H1 (cell line): ENCODE data around the gene RHBG. TPM values are rescaled to one million over a fixed set of nuclear protein-coding genes. Genes with fewer than 3 reads are reported as not detected.

ENCODE experiments used
- CTCF ChIA-PET: fragments of 300-600 bp; sonication (Branson Sonifier 250); formaldehyde crosslinking; loops from one replicate; lab custom pipeline; 2021; ENCODE audit not compliant: partially characterized antibody; lab: Charles Lee
- POLR2A ChIA-PET: fragments of 300-600 bp; sonication (Branson Sonifier 250); formaldehyde crosslinking; loops from one replicate; lab custom pipeline; 2021; ENCODE audit warnings: inconsistent platforms; ENCODE audit not compliant: partially characterized antibody; lab: Charles Lee
- DNase-seq, 2 experiments: peaks; one replicate each; pipeline versions ENCODE4 v3.0.0 to v3.0.0-alpha.2; 2010 to 2022; ENCODE audit warnings: low spot score in 2 of 2, low read depth in 1 of 2, mixed read lengths in 1 of 2
- FAIRE-seq: peaks from 2 replicates; lab custom pipeline; 2011; peaks lifted over from hg19 to GRCh38; lab: Jason Lieb, UNC
- H2AFZ ChIP-seq: 2 replicates; pipeline ENCODE4 v1.8.1; 2012; ENCODE audit warnings: low read length, inconsistent platforms
- H2AK5ac ChIP-seq: 2 replicates; pipeline ENCODE4 v1.6.1; 2013; ENCODE audit warnings: low read depth, low read length
- H2BK120ac ChIP-seq: replicated peaks from 2 replicates; pipeline ENCODE3; 2013; ENCODE audit warnings: low read depth, low read length, inconsistent platforms
- H2BK12ac ChIP-seq: 2 replicates; pipeline ENCODE4 v1.6.1; 2013; ENCODE audit warnings: low read depth, low read length
- H2BK15ac ChIP-seq: 2 replicates; pipeline ENCODE4 v1.6.1; 2013; ENCODE audit warnings: low read length
- H2BK20ac ChIP-seq: 2 replicates; pipeline ENCODE4 v1.6.1; 2013; ENCODE audit warnings: low read length
- H2BK5ac ChIP-seq: 2 replicates; pipeline ENCODE4 v1.6.1; 2013; ENCODE audit warnings: low read depth, low read length
- H3K14ac ChIP-seq: 2 replicates; pipeline ENCODE4 v1.6.1; 2013; ENCODE audit warnings: inconsistent platforms; ENCODE audit not compliant: insufficient read length
- H3K18ac ChIP-seq: 2 replicates; pipeline ENCODE4 v1.6.1; 2013; ENCODE audit warnings: low read length; ENCODE audit errors: extremely low read depth
- H3K23ac ChIP-seq: 2 replicates; pipeline ENCODE4 v1.6.1; 2013; ENCODE audit warnings: inconsistent platforms; ENCODE audit not compliant: insufficient read length
- H3K23me2 ChIP-seq: 2 replicates; pipeline ENCODE4 v1.6.1; 2013; ENCODE audit warnings: low read depth, low read length
- H3K27ac ChIP-seq: 2 replicates; pipeline ENCODE4 v1.6.1; 2011; ENCODE audit warnings: low read depth, low read length, inconsistent platforms
- H3K27me3 ChIP-seq, 4 experiments: replicated peaks in 1 of 4; 1 replicate in 1 of 4; 2 replicates in 3 of 4; pipeline versions ENCODE4 v1.6.1 to v1.8.1; 2011 to 2013; ENCODE audit warnings: low read length in 3 of 4, mild to moderate bottlenecking in 3 of 4, inconsistent platforms in 2 of 4, mixed read lengths in 2 of 4, moderate library complexity in 1 of 4; ENCODE audit not compliant: control insufficient read depth in 3 of 4, insufficient read depth in 3 of 4; ENCODE audit errors: extremely low read depth in 1 of 4
- H3K36me3 ChIP-seq, 4 experiments: 2 replicates each; pipeline versions ENCODE4 v1.6.1 to v1.8.1; 2011 to 2013; ENCODE audit warnings: mild to moderate bottlenecking in 4 of 4, low read length in 3 of 4, moderate library complexity in 2 of 4, control low read depth in 1 of 4, inconsistent platforms in 1 of 4; ENCODE audit not compliant: insufficient read depth in 4 of 4, control insufficient read depth in 2 of 4
- H3K4ac ChIP-seq: replicated peaks from 2 replicates; pipeline ENCODE3; 2013; ENCODE audit warnings: low read length, low read depth, mixed read lengths, inconsistent platforms; ENCODE audit not compliant: insufficient read length
- H3K4me1 ChIP-seq, 4 experiments: replicated peaks in 1 of 4; 1 replicate in 1 of 4; 2 replicates in 3 of 4; pipeline versions ENCODE4 v1.6.1 to v1.8.1; 2011 to 2013; ENCODE audit warnings: low read length in 3 of 4, inconsistent platforms in 2 of 4, mixed read lengths in 1 of 4; ENCODE audit not compliant: insufficient read depth in 4 of 4, control insufficient read depth in 3 of 4
- H3K4me2 ChIP-seq, 2 experiments: 2 replicates each; pipeline versions ENCODE4 v1.6.1 to v1.8.1; 2011 to 2013; ENCODE audit warnings: low read depth in 2 of 2, low read length in 2 of 2, control low read depth in 1 of 2, inconsistent platforms in 1 of 2, mild to moderate bottlenecking in 1 of 2; ENCODE audit not compliant: insufficient read depth in 1 of 2
- H3K4me3 ChIP-seq, 4 experiments: fragments of 200-600, 300-600 bp in 1 of 4; sonication (generic), shearing (Covaris generic), sonication (Bioruptor Twin) in 1 of 4; 2 replicates each; pipeline versions ENCODE4 v1.5.1 to v1.8.1; 2011 to 2016; ENCODE audit warnings: low read length in 4 of 4, low read depth in 3 of 4, control low read depth in 2 of 4, inconsistent platforms in 2 of 4, mild to moderate bottlenecking in 2 of 4, mixed read lengths in 1 of 4, moderate library complexity in 1 of 4; ENCODE audit not compliant: insufficient read depth in 2 of 4; ENCODE audit errors: extremely low read depth in 1 of 4
- H3K56ac ChIP-seq: replicated peaks from 2 replicates; pipeline ENCODE3; 2013; ENCODE audit warnings: low read depth, mild to moderate bottlenecking, mixed read lengths, low read length, inconsistent platforms; ENCODE audit not compliant: insufficient read length
- H3K79me1 ChIP-seq: 2 replicates; pipeline ENCODE4 v1.6.1; 2013; ENCODE audit warnings: low read depth, low read length, control low read depth
- H3K79me2 ChIP-seq, 2 experiments: 2 replicates each; pipeline versions ENCODE4 v1.6.1 to v1.8.1; 2012 to 2013; ENCODE audit warnings: low read length in 2 of 2, mild to moderate bottlenecking in 2 of 2, inconsistent platforms in 1 of 2; ENCODE audit not compliant: insufficient read depth in 2 of 2, control insufficient read depth in 1 of 2
- H3K9ac ChIP-seq, 4 experiments: replicated peaks in 1 of 4; 1 replicate in 1 of 4; 2 replicates in 3 of 4; pipeline versions ENCODE4 v1.6.1 to v1.8.1; 2011 to 2013; ENCODE audit warnings: low read depth in 3 of 4, low read length in 3 of 4, control low read depth in 2 of 4, mild to moderate bottlenecking in 2 of 4, moderate library complexity in 2 of 4, inconsistent platforms in 1 of 4; ENCODE audit errors: extremely low read depth in 1 of 4
- H3K9me3 ChIP-seq, 2 experiments: 2 replicates each; pipeline versions ENCODE4 v1.6.1 to v1.8.1; 2012 to 2013; ENCODE audit warnings: mild to moderate bottlenecking in 2 of 2, moderate library complexity in 2 of 2, control low read depth in 1 of 2, inconsistent platforms in 1 of 2, low read depth in 1 of 2, low read length in 1 of 2, mixed read lengths in 1 of 2; ENCODE audit not compliant: insufficient read depth in 2 of 2
- H4K20me1 ChIP-seq, 2 experiments: replicated peaks in 1 of 2; 2 replicates each; pipeline versions ENCODE3 to v1.8.1; 2011 to 2013; ENCODE audit warnings: inconsistent platforms in 2 of 2, low read length in 2 of 2, mild to moderate bottlenecking in 1 of 2; ENCODE audit not compliant: insufficient read depth in 2 of 2, control insufficient read depth in 1 of 2
- H4K5ac ChIP-seq: 2 replicates; pipeline ENCODE4 v1.6.1; 2013; ENCODE audit warnings: low read length, low read depth, mixed read lengths, inconsistent platforms; ENCODE audit not compliant: insufficient read length
- H4K8ac ChIP-seq: 2 replicates; pipeline ENCODE4 v1.8.0; 2013; ENCODE audit warnings: mild to moderate bottlenecking, moderate library complexity, low read length, inconsistent platforms; ENCODE audit not compliant: insufficient read depth; ENCODE audit errors: extremely low read depth
- H4K91ac ChIP-seq: replicated peaks from 2 replicates; pipeline ENCODE3; 2013; ENCODE audit warnings: low read length, mixed read lengths, inconsistent platforms; ENCODE audit not compliant: insufficient read length
- RNF2 ChIP-seq: fragments of 200-900, 300-1000 bp; sonication (generic); IDR thresholded peaks from 2 replicates; pipeline ENCODE4 v1.7.1; 2016; ENCODE audit warnings: borderline replicate concordance, low read depth, mild to moderate bottlenecking, antibody characterized with exemption, low read length; ENCODE audit not compliant: poor library complexity, severe bottlenecking; ENCODE audit errors: missing control alignments
- SUZ12 ChIP-seq: fragments of 200-600 bp; sonication (generic); IDR thresholded peaks from 2 replicates; pipeline ENCODE4 v1.6.1; 2012; ENCODE audit warnings: mild to moderate bottlenecking, inconsistent platforms, low read length, moderate library complexity, mixed read lengths
- TAF1 ChIP-seq: IDR thresholded peaks from 2 replicates; pipeline ENCODE4 v1.6.1; 2011; ENCODE audit warnings: mild to moderate bottlenecking, low read depth, low read length
- WGBS, 2 experiments: shearing (Covaris generic) in 1 of 2; methylation state at CpG; one replicate each; pipeline versions ENCODE4 v1.1.6 to v1.1.7; 2013 to 2015; ENCODE audit warnings: low lambda C conversion rate in 2 of 2, mixed read lengths in 2 of 2, inconsistent platforms in 1 of 2, low coverage in 1 of 2, missing lambda C conversion rate in 1 of 2; ENCODE audit not compliant: insufficient replicate concordance in 2 of 2, insufficient coverage in 1 of 2, insufficient read length in 1 of 2; ENCODE audit errors: extremely low coverage in 1 of 2, missing lambda C conversion rate in 1 of 2; 5-methylcytosine and 5-hydroxymethylcytosine counted together
- polyA plus RNA-seq, 7 experiments: library from polyadenylated mRNA; depleted of rRNA in 3 of 7; stranded (reverse) in 5 of 7; unstranded in 2 of 7; fragments of >200 nt in 5 of 7; fragments of 200-250 nt in 2 of 7; gene quantifications; 1 replicate in 5 of 7; 2 replicates in 1 of 7; 4 replicates in 1 of 7; pipeline versions ENCODE4 v1.2.1 to v1.2.3, GENCODE V29; 2011 to 2013; ENCODE audit warnings: missing spikeins in 2 of 7, mixed read lengths in 2 of 7
- total RNA-seq: library from RNA; stranded (reverse); fragmentation: NEBNext Ultra II Directional; extraction: Animal tissue kit (Norgen Biotek cat#: 25700); gene quantifications from 2 replicates; pipeline ENCODE4 v1.2.1, GENCODE V29; 2021

Gene RHBG
- total and polyA plus RNA-seq, 2 of the 8 experiments (the other 6 are each of a cell fraction or from before 2014, with no cell fraction given): 2.6 to 2.7 TPM

DNA sequence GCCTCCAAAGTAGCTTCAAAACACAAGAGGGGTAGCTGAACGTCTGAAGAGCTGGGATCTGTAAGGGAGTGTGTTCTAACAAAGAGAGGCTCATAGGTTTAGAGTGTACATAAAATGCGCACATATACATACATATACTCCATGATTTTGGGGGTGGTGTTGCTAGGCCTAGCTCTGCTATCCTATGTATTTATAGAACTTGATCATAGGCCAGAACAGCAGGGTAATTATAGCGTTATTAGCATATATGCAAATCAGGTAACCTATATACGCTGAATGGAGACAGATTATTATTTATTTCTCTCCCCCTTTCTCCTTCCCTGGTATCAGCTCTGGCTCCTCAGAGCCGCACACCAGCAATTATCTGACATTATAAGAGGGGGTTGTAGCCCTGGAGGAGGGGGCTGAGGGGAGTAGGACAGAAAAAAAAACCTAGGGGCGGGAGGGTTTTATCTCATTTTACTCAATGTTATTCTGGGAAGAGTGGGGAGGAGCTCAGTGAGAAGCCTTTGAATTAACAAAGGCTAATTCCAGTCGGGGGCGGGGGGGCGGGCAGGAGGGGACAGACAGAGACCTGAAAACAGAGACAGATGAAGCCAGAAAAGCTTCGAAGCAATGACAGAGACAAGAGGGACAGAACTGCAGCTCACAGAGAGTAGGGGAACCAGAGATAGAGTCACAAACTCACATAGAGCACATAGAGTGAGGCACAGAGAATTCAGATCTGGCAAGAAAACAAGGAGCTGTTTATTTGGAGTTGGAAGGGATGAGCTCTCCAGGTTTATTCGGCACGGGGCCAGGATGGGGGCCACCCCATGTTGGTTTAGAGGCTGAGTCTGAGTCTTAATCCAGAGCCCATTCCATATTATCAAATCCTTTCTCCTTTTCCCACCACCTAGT lies 63.0 kb downstream of the RHBG start:
- peak overlapping the region; percentile 55 to 62 for H3K4me2 ChIP-seq
- no peak overlapping the region for H2BK20ac ChIP-seq
- peaks cover 0 to 10% (median 0%) of the 10 kb centered on the region in 4 experiments; a peak in 1 of 8 replicates for H3K36me3 ChIP-seq
- H3K9ac ChIP-seq: no peak overlapping the region
- H2BK12ac ChIP-seq: no peak overlapping the region
- no peak for TF ChIP-seq TAF1
- 0 out of 2 replicates have a peak, but pooled peaks have one; percentile 5 for TF ChIP-seq SUZ12
- peak; percentile 33 for TF ChIP-seq RNF2
- H3K79me1 ChIP-seq: no peaks in the 10 kb centered on the region
- H2AK5ac ChIP-seq: no peak overlapping the region
- no peak overlapping the region for H2BK5ac ChIP-seq
- WGBS, 2 experiments: 13% methylated on average over 9 of the region's 12 CpGs; no CpG with 5 or more reads in 1 of the 2 experiments
- FAIRE-seq (no peak), DNase-seq (no peak)
- peak overlapping the region in 2 of 4 experiments; percentile 1 to 27; a peak in 5 of 8 replicates for H3K4me3 ChIP-seq
- H3K18ac ChIP-seq: no peak overlapping the region
- H3K4me1 ChIP-seq: peaks cover 14 to 40% (median 18%) of the 10 kb centered on the region in 4 experiments
- H3K56ac ChIP-seq: no peak overlapping the region
- no peaks in the 10 kb centered on the region for H3K9me3 ChIP-seq
- no peak overlapping the region for H2BK120ac ChIP-seq
- H3K27me3 ChIP-seq: peaks cover 84 to 100% (median 98%) of the 10 kb centered on the region in 4 experiments
- no peak overlapping the region for H3K4ac ChIP-seq
- H4K8ac ChIP-seq: no peak overlapping the region
- H4K20me1 ChIP-seq: peaks cover 4 to 14% of the 10 kb centered on the region in 2 experiments
- ChIA-PET POLR2A (interaction anchor here (1.2 to 6.4 kb wide), 8 partner anchors 8 to 46 kb away, joined by 3 to 74 read pairs (median 6); no protein-coding TSS in a partner anchor), CTCF (interaction anchor here (0.8 to 14.9 kb wide), 13 partner anchors 8 to 192 kb away, joined by 3 to 217 read pairs (median 13); no protein-coding TSS in a partner anchor)
- no peak overlapping the region for H2BK15ac ChIP-seq
- no peak overlapping the region for H4K5ac ChIP-seq
- no peak overlapping the region for H3K14ac ChIP-seq
- peaks cover 3% of the 10 kb centered on the region; the same call in 1 of the 2 replicates for H3K23me2 ChIP-seq
- H3K79me2 ChIP-seq: no peaks in the 10 kb centered on the region
- no peak overlapping the region for H2AFZ ChIP-seq
- H4K91ac ChIP-seq: no peak overlapping the region
- no peak overlapping the region for H3K23ac ChIP-seq
- no peak overlapping the region for H3K27ac ChIP-seq
